CD4-positive, alpha-beta T cell (primary cell): ENCODE data around the gene SLC8A3. TPM values are rescaled to one million over a fixed set of nuclear protein-coding genes. Genes with fewer than 3 reads are reported as not detected.

Experiments used
- ATAC-seq: fragments of 200-7000 bp; cut with Tn5 transposase; one replicate; pipeline ENCODE4 v1.10.0; 2022; ENCODE audit warnings: mild to moderate bottlenecking; ENCODE audit not compliant: poor library complexity
- CTCF ChIA-PET: fragments of 350-600 bp; sonication (Branson Sonifier 250); formaldehyde crosslinking; loops from one replicate; lab custom pipeline; 2021; ENCODE audit warnings: antibody characterized with exemption, inconsistent platforms; lab: Charles Lee
- POLR2A ChIA-PET: fragments of 350-600 bp; sonication (Branson Sonifier 250); formaldehyde crosslinking; loops from one replicate; lab custom pipeline; 2021; ENCODE audit warnings: antibody characterized with exemption, inconsistent platforms; lab: Charles Lee
- DNase-seq, 14 experiments: peaks; one replicate each; pipeline ENCODE4 v3.0.0-alpha.2; 2013 to 2020; ENCODE audit warnings: mixed read lengths in 2 of 14
- H3K27ac ChIP-seq, 2 donors: one replicate each; pipeline versions ENCODE4 v1.5.1 to v1.7.0; 2013; ENCODE audit warnings: low read length in 2 of 2, low read depth in 1 of 2, mild to moderate bottlenecking in 1 of 2
- H3K27me3 ChIP-seq, 2 experiments: 1 replicate in 1 of 2; 2 replicates in 1 of 2; pipeline versions ENCODE4 v1.6.1 to v1.7.0; 2013; ENCODE audit warnings: low read length in 2 of 2, control low read depth in 1 of 2, mild to moderate bottlenecking in 1 of 2, moderate library complexity in 1 of 2; ENCODE audit not compliant: insufficient read depth in 2 of 2, control insufficient read depth in 1 of 2
- H3K36me3 ChIP-seq: one replicate; pipeline ENCODE4 v1.6.1; 2013; ENCODE audit warnings: low read length, control low read depth; ENCODE audit not compliant: insufficient read depth
- H3K4me1 ChIP-seq: one replicate; pipeline ENCODE4 v1.6.1; 2013; ENCODE audit warnings: low read length, control low read depth; ENCODE audit not compliant: insufficient read depth
- H3K4me3 ChIP-seq: one replicate; pipeline ENCODE4 v1.5.1; 2013; ENCODE audit warnings: mild to moderate bottlenecking, low read length, moderate library complexity
- H3K9me3 ChIP-seq, 2 experiments: 1 replicate in 1 of 2; 2 replicates in 1 of 2; pipeline versions ENCODE4 v1.6.1 to v1.7.0; 2013; ENCODE audit warnings: low read length in 2 of 2, mild to moderate bottlenecking in 2 of 2, control low read depth in 1 of 2, moderate library complexity in 1 of 2; ENCODE audit not compliant: control insufficient read depth in 1 of 2, insufficient read depth in 1 of 2
- H3K27ac Mint-ChIP-seq: one replicate; pipeline ENCODE4 v1.8.0; 2020; ENCODE audit warnings: mixed read lengths
- H3K27me3 Mint-ChIP-seq: one replicate; pipeline ENCODE4 v1.8.0; 2021; ENCODE audit warnings: mixed read lengths
- H3K36me3 Mint-ChIP-seq: one replicate; pipeline ENCODE4 v1.8.0; 2021; ENCODE audit warnings: low read depth, mixed read lengths
- H3K4me1 Mint-ChIP-seq: one replicate; pipeline ENCODE4 v1.8.0; 2021; ENCODE audit warnings: low read depth, mixed read lengths
- H3K4me3 Mint-ChIP-seq: one replicate; pipeline ENCODE4 v1.8.0; 2020; ENCODE audit warnings: mild to moderate bottlenecking, mixed read lengths
- H3K9me3 Mint-ChIP-seq: one replicate; pipeline ENCODE4 v1.8.0; 2020; ENCODE audit warnings: mixed read lengths
- intact Hi-C, 2 experiments: fragments of 100-400 bp; cut with DNase I in 1 of 2; cut with micrococcal nuclease in 1 of 2; formaldehyde crosslinking; loops; one replicate each; pipeline versions ENCODE4 v1.15.1 to v1.9.0; 2023 to 2025; cut with DNase I, micrococcal nuclease
- total RNA-seq, 174 experiments: library from RNA in 2 of 174; stranded (reverse) in 2 of 174; gene quantifications; one replicate each; pipeline ENCODE4 v1.2.3 and lab custom pipeline; 2021 to 2026
- TF ChIP-seq, protein P1 (sequence below): fragments of 200-600 bp; IDR thresholded peaks from one replicate; pipeline ENCODE4 v1.8.0; 2022; ENCODE audit warnings: antibody characterized with exemption, mild to moderate bottlenecking

Gene SLC8A3
- total RNA-seq, 2 experiments from 2014 or later: not detected

DNA sequence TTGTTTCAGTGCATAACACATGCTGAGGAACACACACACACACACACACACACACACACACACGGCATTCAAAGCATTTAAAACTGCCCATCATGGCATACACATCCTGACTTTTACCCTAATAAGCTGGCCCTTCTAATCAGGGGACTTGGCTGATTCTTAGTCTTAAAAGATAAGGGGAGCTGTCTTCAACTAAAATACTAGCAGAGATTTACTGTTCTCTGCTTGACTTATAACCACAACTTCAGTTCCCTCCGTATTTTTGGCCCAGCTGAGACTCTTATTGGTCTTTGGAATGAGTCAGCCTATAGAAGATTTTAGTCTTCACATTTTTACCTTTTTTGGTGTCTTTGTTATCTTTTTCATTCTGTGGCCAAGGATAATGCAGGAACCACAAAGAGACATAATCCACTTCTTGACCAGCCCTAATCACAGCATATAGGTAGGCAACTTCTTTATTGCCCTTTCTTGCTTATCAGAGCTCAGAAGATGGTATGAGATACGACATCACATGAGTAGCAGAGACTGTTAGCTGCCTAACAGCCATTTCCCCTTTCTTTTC is 25.1 kb upstream of the SLC8A3 start:
- ATAC-seq: no peak
- Histone ChIP-seq H3K9me3 (no peaks in the 10 kb centered on the region), H3K4me3 (no peak overlapping the region), H3K27me3 (peaks cover 0 to under 1% of the 10 kb centered on the region in 2 experiments), H3K36me3 (no peaks in the 10 kb centered on the region), H3K27ac (no peak overlapping the region), H3K4me1 (no peaks in the 10 kb centered on the region)
- DNase-seq: no peak
- Mint-ChIP-seq H3K27ac (no peak overlapping the region), H3K4me1 (no peaks in the 10 kb centered on the region), H3K9me3 (no peaks in the 10 kb centered on the region), H3K27me3 (peaks cover 37% of the 10 kb centered on the region), H3K4me3 (no peak overlapping the region), H3K36me3 (no peaks in the 10 kb centered on the region)
- CTCF ChIA-PET: no interaction called here
- POLR2A ChIA-PET: no interaction called here
- intact Hi-C loops: no loop called here
- TF ChIP-seq, protein P1, sequence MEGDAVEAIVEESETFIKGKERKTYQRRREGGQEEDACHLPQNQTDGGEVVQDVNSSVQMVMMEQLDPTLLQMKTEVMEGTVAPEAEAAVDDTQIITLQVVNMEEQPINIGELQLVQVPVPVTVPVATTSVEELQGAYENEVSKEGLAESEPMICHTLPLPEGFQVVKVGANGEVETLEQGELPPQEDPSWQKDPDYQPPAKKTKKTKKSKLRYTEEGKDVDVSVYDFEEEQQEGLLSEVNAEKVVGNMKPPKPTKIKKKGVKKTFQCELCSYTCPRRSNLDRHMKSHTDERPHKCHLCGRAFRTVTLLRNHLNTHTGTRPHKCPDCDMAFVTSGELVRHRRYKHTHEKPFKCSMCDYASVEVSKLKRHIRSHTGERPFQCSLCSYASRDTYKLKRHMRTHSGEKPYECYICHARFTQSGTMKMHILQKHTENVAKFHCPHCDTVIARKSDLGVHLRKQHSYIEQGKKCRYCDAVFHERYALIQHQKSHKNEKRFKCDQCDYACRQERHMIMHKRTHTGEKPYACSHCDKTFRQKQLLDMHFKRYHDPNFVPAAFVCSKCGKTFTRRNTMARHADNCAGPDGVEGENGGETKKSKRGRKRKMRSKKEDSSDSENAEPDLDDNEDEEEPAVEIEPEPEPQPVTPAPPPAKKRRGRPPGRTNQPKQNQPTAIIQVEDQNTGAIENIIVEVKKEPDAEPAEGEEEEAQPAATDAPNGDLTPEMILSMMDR: no peak

DNA sequence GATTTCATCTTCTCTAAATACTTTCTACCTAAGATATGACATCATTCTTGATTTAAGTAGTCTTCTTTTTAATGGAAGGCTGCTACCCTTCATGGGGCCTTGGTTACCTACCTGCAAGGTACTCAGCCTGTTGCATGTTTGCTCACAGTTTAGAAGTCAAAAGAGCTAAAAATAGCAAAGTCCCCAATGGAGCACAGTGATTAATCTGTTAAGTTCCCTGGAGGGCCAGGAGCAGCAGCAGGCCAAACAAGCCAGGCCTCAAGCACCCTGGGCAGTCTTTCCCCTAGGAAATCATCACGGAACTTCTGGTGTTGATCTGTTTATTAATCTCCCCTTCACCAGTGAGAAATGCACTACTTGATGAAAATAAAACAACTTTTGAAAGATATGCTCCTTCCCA is 24.0 kb upstream of the SLC8A3 start:
- no peaks in the 10 kb centered on the region for H3K9me3 Mint-ChIP-seq
- Histone ChIP-seq H3K36me3 (no peaks in the 10 kb centered on the region), H3K27ac (no peak overlapping the region), H3K4me1 (no peaks in the 10 kb centered on the region), H3K9me3 (no peaks in the 10 kb centered on the region), H3K27me3 (peaks cover 0 to 5% of the 10 kb centered on the region in 2 experiments), H3K4me3 (no peak overlapping the region)
- ChIA-PET POLR2A (no interaction called here), CTCF (no interaction called here)
- H3K27ac Mint-ChIP-seq: no peak overlapping the region
- H3K4me1 Mint-ChIP-seq: no peaks in the 10 kb centered on the region
- intact Hi-C loops: no loop called here
- H3K4me3 Mint-ChIP-seq: no peak overlapping the region
- no peaks in the 10 kb centered on the region for H3K36me3 Mint-ChIP-seq
- TF ChIP-seq, protein P1: no peak
- DNase-seq: no peak
- peaks cover 38% of the 10 kb centered on the region for H3K27me3 Mint-ChIP-seq
- ATAC-seq: no peak

DNA sequence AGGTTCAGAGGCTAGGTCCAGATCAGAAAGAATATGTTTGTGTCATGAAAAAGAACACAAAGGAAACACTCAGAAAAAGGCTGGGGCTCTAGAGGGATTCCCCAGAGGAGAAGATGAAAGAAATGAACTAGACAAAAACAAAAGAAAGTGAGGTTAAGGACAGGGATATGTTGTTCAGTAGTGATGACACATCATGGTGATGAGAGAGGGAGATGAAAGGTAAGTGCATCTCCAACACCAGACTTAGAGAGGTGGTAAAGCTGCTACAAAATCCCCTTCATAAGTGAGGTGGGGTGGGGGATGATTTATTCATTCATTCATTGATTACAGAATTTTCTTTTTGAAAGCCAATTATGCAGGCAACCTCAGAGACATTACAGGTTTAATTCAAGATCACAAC is 19.6 kb upstream of the SLC8A3 start:
- ATAC-seq (no peak), DNase-seq (no peak)
- Histone ChIP-seq H3K27ac (no peak overlapping the region), H3K36me3 (no peaks in the 10 kb centered on the region), H3K4me1 (no peaks in the 10 kb centered on the region), H3K4me3 (no peak overlapping the region), H3K9me3 (no peaks in the 10 kb centered on the region), H3K27me3 (peaks cover 9 to 23% of the 10 kb centered on the region in 2 experiments)
- intact Hi-C loops: no loop called here
- H3K9me3 Mint-ChIP-seq: no peaks in the 10 kb centered on the region
- POLR2A ChIA-PET: no interaction called here
- H3K27ac Mint-ChIP-seq: no peak overlapping the region
- TF ChIP-seq, protein P1: no peak
- CTCF ChIA-PET: no interaction called here
- H3K4me1 Mint-ChIP-seq: no peaks in the 10 kb centered on the region
- no peak overlapping the region for H3K4me3 Mint-ChIP-seq
- H3K36me3 Mint-ChIP-seq: no peaks in the 10 kb centered on the region
- peaks cover 53% of the 10 kb centered on the region for H3K27me3 Mint-ChIP-seq
